ELF-1 (cell line): Measurements from ENCODE around the gene TBC1D9B.
"Not testable (repeated sequence)": the region's sequence is repeated elsewhere in the genome, so short reads cannot be mapped to it uniquely, and the experiment has no call there.

Experiments used
- DNase-seq: peaks from one replicate; pipeline ENCODE4 v3.0.0-alpha.2; 2016; ENCODE audit warnings: low read depth, low spot score

Gene TBC1D9B

DNA sequence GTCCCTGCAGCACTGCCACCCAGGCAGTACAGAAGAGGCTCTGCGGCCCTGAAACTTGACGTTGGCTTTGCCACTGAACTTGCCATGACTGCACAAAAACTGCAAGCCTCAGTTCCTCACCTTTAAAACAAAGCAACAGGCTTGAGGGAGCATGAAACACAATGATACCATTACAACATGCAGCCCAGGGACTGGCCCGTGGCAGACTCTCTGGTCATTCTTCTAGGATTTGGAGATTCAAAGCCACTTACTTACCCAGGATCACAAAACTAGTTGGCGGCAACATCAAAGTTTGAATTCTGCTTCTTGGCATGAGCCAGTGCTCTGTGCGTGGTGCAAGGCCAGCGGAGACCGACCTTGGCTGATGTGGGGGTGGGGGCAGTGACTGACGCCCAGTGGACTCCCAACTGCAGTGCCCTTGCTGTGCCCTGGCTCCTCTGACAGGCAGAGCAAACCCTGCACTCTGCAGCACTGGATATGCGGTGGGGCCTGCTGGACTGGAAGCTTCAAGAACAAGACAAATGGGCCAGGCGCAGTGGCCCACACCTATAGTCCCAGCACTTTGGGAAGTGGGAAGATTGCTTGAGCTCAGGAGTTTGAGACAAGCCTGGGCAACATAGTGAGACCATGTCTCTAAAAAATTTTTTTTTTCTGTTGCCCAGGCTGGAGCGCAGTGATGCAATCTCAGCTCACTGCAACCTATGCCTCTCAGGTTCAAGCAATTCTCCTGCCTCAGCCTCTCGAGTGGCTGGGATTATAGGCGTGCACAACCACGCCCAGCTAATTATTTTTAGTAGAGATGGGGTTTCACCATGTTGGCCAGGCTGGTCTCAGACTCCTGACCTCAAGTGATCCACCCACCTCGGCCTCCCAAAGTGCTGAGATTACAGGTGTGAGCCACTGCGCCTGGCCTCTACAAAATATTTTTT lies 68.1 kb downstream of the TBC1D9B start:
- DNase-seq = no peak

DNA sequence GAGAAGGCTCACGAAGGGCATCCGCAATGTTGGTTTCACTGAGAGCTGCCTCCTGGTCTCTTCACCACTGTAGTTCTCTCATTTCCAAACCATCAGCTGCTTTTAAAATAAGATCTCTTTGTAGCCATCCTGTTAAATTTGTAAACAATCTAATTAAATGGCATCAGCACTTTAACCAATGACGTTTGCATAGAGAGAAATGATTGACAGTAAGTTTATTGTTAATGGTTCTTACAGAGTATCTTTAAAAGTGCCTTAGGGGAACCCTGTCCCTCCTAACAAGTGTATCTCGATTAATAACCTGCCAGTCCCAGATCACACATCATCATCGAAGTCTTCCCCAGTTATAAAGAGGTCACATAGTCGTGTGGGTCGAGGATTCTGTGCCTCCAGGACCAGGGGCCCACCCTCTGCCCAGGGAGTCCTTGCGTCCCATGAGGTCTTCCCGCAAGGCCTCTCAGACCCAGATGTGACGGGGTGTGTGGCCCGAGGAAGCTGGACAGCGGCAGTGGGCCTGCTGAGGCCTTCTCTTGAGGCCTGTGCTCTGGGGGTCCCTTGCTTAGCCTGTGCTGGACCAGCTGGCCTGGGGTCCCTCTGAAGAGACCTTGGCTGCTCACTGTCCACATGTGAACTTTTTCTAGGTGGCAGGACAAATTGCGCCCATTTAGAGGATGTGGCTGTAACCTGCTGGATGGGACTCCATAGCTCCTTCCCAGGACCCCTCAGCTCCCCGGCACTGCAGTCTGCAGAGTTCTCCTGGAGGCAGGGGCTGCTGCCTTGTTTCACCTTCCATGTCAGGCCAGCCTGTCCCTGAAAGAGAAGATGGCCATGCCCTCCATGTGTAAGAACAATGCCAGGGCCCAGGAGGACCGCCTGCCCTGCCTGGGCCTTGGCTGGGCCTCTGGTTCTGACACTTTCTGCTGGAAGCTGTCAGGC lies 70.4 kb downstream of the TBC1D9B start:
- no peak for DNase-seq

DNA sequence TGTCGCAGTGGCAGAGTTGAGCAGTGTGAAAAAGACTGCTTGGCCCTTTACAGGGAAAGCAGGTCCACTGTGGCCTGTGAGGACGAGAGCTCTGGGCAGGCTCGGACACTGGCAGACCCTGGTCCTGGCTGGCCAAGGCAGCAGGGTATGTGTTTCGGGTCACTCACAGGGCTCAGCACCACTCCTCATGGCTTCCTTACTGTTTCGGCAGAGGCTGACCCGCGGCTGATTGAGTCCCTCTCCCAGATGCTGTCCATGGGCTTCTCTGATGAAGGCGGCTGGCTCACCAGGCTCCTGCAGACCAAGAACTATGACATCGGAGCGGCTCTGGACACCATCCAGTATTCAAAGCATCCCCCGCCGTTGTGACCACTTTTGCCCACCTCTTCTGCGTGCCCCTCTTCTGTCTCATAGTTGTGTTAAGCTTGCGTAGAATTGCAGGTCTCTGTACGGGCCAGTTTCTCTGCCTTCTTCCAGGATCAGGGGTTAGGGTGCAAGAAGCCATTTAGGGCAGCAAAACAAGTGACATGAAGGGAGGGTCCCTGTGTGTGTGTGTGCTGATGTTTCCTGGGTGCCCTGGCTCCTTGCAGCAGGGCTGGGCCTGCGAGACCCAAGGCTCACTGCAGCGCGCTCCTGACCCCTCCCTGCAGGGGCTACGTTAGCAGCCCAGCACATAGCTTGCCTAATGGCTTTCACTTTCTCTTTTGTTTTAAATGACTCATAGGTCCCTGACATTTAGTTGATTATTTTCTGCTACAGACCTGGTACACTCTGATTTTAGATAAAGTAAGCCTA lies 71.3 kb downstream of the TBC1D9B start:
- no peak for DNase-seq

- not testable (repeated sequence) for DNase-seq
Measured at GRCh38 chr5:179834871-179835270, 72.8 kb downstream of the TBC1D9B start.

DNA sequence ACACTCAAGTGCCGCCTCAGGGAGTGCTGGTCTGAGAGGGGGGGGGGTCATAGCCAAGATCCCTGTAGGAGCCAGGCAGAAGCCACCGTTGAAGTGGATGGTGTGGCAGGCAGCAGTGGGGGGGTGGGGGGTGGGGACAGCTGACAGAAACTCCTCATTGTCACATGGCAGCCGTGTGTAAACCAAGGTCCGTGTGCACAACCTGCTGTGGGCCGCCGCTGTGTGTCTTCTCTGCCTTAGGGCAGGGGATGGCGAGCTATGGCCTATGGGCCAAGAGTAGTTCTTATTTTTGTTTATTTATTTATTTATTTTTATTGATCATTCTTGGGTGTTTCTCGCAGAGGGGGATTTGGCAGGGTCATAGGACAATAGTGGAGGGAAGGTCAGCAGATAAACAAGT lies 73.6 kb downstream of the TBC1D9B start:
- no peak for DNase-seq

- no peak for DNase-seq
Measured at GRCh38 chr5:179833709-179834070, 74.0 kb downstream of the TBC1D9B start.

DNA sequence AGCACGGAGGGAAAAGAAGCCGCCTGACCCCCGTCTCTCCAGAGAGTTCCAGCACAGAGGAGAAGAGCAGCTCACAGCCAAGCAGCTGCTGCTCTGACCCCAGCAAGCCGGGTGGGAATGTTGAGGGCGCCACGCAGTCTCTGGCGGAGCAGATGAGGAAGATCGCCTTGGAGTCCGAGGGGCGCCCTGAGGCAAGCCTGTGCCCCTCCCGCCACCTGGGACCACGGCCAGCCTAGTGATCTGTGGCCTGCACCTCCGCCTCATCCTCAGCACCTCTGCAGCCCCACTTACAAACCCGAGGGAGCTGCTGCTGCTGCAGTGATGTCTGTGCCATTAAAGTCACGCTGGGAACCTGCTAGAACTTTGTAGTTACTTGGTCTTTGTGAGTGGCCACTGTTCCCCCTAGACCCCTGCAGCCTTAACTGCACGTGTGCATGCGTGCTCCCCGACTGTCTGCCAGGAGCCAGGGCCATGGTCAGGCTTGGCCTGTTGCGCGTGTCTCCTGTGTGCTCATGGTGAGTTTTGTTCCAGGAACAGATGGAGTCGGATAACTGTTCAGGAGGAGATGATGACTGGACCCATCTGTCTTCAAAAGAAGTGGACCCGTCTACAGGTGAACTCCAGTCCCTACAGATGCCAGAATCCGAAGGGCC lies 74.5 kb downstream of the TBC1D9B start:
- DNase-seq = no peak

GRCh38 chr5:179832039-179832745 lies 75.5 kb downstream of the TBC1D9B start:
- no peak for DNase-seq

DNA sequence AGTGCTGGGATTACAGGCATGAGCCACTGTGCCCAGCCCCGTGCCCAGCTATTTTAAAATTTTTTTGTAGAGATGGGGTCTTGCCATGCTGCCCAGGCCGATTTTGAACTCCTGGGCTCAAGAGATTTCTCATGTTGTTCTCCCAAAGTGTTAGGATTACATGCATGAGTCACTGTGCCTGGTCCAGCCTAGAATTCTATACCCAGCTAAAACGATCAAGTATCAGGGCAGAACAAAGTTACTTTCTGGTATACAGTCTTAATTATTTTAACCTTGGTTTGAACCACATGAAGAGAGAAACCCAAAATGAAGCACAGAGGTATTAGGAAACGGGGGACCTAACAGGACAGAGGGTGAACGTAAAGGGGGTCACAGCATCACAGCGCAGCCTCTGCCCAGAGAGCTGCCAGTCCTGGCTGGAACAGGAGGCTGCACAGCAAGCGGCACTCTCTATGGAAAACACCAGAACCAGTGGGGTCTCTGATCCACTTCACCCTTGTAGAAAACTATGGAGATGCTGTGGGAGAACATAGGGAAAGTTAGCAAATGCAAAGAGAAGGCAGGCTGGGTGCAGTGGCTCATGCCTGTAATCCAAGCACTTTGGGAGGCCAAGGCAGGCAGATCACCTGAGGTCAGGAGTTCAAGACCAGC lies 76.8 kb downstream of the TBC1D9B start:
- DNase-seq = no peak

DNA sequence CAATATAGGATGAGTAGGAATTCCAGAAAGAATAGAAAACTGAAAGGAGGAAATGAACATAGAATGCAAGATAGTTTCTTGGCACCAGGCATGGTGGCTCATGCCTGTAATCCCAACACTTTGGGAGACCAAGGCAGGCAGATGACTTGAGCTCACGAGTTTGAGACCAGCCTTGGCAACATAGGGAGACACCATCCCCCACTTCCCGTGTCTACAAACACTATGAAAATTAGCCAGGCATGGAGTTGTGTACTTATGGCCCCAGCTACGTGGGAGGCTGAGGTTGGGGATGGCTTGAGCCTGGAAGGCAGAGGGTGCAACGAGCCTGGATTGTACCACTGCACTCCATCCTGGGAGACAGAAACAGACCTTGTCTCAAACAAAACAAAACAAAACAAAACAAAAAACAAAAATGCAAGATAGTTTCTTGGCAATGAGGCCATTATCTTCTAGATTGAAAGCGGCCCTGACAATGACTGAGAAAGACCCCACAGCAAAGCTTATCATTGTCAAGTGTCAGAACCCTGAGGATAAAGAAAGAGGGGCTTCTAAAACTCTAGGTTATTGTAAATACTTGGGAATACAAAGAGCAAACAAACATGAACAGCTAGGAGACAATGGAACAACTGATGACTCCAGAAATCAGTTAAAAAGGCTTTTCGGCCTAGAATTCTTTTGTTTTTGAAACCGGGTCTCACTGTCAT lies 77.8 kb downstream of the TBC1D9B start:
- DNase-seq = no peak

GRCh38 chr5:179828756-179829421 lies 78.8 kb downstream of the TBC1D9B start:
- no peak for DNase-seq

DNA sequence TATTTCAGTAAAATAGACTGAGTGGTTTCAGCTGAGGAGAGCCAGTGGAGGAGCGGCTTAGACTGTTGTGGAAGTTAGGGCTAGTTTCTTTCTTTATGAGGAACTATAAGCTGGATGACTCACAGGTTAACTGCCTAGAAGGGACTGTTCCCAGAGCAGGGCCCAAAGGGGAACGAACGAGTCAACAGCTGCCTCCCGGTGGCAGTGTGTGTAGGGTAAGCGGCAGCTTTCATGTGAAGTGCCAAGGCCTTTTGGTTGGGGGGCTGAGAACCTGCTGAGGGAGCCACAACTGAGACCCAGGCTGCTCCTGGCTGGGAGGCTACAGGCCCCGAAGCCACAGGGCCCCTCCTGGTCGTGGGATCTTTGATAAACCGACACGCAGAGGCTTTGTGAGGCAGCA lies 80.0 kb downstream of the TBC1D9B start:
- DNase-seq = no peak

DNA sequence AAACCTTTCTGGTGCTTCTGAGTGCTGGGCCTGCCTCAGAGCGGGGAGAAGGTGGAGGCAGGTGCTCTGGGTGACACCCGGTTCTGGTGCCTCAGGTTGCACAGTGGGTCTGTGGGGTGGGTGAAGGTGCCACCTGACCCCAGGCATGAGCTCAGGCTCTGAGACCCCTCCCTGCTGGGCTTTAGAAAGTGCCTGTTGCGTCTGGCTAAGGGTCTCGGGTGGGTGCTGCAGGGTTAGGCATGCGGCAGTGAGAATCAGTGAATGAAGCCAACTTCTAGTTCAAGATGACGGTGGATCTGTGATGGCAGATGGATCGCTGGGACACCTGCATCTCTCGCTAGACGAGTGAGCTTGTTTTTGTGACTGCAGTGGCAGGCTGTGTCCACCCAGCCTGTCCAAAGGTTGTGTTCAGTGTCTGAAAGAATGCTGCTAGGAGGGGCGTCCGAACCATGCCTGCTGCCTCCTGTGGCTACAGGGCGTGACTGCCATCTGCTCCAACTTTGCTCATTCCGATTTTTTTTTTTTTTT lies 82.0 kb downstream of the TBC1D9B start:
- no peak for DNase-seq

- DNase-seq = no peak
Measured at GRCh38 chr5:179824745-179825112, 83.0 kb downstream of the TBC1D9B start.

DNA sequence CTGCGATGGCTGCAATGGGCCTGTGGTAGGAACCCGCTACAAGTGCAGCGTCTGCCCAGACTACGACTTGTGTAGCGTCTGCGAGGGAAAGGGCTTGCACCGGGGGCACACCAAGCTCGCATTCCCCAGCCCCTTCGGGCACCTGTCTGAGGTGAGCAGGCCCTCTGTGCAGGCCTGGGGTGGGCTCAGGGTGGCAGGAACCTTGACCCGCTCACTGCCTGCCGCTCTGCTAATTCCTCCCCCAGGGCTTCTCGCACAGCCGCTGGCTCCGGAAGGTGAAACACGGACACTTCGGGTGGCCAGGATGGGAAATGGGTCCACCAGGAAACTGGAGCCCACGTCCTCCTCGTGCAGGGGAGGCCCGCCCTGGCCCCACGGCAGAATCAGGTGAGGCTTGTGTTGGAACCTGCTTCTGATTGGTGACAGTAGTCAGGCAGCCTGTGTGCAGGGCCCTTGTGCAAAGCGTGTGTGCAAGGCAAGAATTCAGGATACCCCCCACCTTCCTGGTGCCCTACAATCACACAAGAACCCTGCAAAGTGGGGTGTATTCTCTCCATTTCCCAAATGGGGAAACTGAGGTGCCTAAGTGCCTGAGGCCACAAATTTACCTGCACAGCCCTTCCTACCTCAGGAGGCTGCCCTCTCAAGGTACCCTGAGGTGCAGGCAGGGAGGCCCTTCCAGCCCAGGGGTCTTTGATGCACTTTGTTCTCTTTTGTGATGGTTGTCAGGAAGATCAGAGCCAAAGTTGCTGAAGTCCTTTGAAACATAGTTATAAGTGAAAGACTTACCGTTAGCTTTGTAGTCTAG lies 83.6 kb downstream of the TBC1D9B start:
- DNase-seq = peak; percentile 3

- DNase-seq = peak; percentile 16
Measured at GRCh38 chr5:179822444-179822990, 85.2 kb downstream of the TBC1D9B start.

- DNase-seq = no peak
Measured at GRCh38 chr5:179822059-179822432, 85.7 kb downstream of the TBC1D9B start.
